ENCODE results near the gene UBTD2. TPM values are rescaled to one million over a fixed set of nuclear protein-coding genes. Genes with fewer than 3 reads are reported as not detected.

The UBTD2 gene
- total and polyA plus RNA-seq, 9 of the 15 experiments (the other 6 are each of a cell fraction or from before 2014, with no cell fraction given): 0.01 to 0.46 (median 0.15) TPM; not detected in 1

DNA sequence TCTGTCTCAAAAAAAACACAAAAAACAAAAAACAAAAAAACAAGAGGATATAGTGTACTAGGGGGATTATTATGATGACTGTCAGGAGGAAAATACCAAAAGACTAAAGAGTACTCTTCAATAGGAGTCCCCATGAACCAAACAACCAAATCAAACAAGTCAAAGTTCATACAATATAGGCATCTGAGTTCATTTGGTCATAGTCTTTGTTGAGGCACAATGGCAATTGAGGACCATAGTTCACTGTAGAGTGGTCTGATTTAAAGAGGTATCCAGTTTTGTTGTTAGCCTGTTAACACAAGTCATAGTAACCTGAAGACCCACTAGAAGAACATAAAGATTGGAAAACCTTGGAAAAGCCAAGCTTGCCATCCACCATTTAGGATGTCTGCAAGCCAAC is 11.3 kb upstream of the UBTD2 start:
- Histone ChIP-seq H3K4me3 (no peak overlapping the region), H3K4me1 (replicated peaks in 1 of 2; ENCODE audit: control insufficient read depth in 2 of 2, insufficient read depth in 2 of 2, low read length in 2 of 2) (no peaks in the 10 kb centered on the region), H3K79me2 (ENCODE audit: control insufficient read depth, insufficient read depth, low read length) (no peaks in the 10 kb centered on the region), H3K9me3 (replicated peaks; ENCODE audit: control insufficient read depth, insufficient read depth, low read depth, low read length) (no peaks in the 10 kb centered on the region), H3K27me3 (ENCODE audit: control insufficient read depth in 2 of 2, insufficient read depth in 2 of 2, low read length in 2 of 2) (peaks cover 3 to 24% of the 10 kb centered on the region in 2 experiments), H3K4me2 (ENCODE audit: insufficient read depth, low read length) (no peak overlapping the region), H3K9ac (ENCODE audit: insufficient read depth in 1 of 2, low read depth in 2 of 2, low read length in 2 of 2) (no peak overlapping the region), H3K9me1 (ENCODE audit: control insufficient read depth, insufficient read depth, low read length) (no peaks in the 10 kb centered on the region), H2AFZ (ENCODE audit: low read depth, low read length) (no peak overlapping the region), H3K36me3 (ENCODE audit: control insufficient read depth, insufficient read depth, low read length) (no peaks in the 10 kb centered on the region), H4K20me1 (replicated peaks; ENCODE audit: control insufficient read depth, insufficient read depth, low read length) (no peaks in the 10 kb centered on the region; the same call in 1 of the 2 replicates), H3K27ac (ENCODE audit: extremely low read depth, low read depth, low read length) (no peak overlapping the region)
- in situ Hi-C loops (cut with MboI) (no loop called here), intact Hi-C loops (cut with micrococcal nuclease) (loop anchor here (5.0 to 10.0 kb wide), 2 partner anchors 233 to 380 kb away; no protein-coding TSS in a partner anchor)
- TF ChIP-seq NCOA2 (IDR thresholded peaks at IDR 0.05; ENCODE audit: partially characterized antibody in 2 of 2): no peak
- no peak for TF ChIP-seq PHF21A (IDR thresholded peaks at IDR 0.05; ENCODE audit: borderline replicate concordance, low read depth)
- TF ChIP-seq SRSF3 (IDR thresholded peaks at IDR 0.05; ENCODE audit: insufficient read depth, low read length): no peak
- TF ChIP-seq, protein P1, sequence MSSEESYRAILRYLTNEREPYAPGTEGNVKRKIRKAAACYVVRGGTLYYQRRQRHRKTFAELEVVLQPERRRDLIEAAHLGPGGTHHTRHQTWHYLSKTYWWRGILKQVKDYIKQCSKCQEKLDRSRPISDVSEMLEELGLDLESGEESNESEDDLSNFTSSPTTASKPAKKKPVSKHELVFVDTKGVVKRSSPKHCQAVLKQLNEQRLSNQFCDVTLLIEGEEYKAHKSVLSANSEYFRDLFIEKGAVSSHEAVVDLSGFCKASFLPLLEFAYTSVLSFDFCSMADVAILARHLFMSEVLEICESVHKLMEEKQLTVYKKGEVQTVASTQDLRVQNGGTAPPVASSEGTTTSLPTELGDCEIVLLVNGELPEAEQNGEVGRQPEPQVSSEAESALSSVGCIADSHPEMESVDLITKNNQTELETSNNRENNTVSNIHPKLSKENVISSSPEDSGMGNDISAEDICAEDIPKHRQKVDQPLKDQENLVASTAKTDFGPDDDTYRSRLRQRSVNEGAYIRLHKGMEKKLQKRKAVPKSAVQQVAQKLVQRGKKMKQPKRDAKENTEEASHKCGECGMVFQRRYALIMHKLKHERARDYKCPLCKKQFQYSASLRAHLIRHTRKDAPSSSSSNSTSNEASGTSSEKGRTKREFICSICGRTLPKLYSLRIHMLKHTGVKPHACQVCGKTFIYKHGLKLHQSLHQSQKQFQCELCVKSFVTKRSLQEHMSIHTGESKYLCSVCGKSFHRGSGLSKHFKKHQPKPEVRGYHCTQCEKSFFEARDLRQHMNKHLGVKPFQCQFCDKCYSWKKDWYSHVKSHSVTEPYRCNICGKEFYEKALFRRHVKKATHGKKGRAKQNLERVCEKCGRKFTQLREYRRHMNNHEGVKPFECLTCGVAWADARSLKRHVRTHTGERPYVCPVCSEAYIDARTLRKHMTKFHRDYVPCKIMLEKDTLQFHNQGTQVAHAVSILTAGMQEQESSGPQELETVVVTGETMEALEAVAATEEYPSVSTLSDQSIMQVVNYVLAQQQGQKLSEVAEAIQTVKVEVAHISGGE (CRISPR knock-in tag; IDR thresholded peaks at IDR 0.05): no peak
- no peak for TF ChIP-seq ZKSCAN3 (CRISPR knock-in tag; IDR thresholded peaks at IDR 0.05)
- TF ChIP-seq GATAD2B (IDR thresholded peaks at IDR 0.05; ENCODE audit: borderline replicate concordance): no peak
- TF ChIP-seq NFE2L1 (tag; IDR thresholded peaks at IDR 0.05; ENCODE audit: borderline replicate concordance, low read depth): no peak
- no peak for TF ChIP-seq ZNF75A (CRISPR knock-in tag; IDR thresholded peaks at IDR 0.05)
- TF ChIP-seq PHF8 (IDR thresholded peaks at IDR 0.05; ENCODE audit: borderline replicate concordance, low read length): no peak
- TF ChIP-seq MTF1 (CRISPR knock-in tag; IDR thresholded peaks at IDR 0.05; ENCODE audit: borderline replicate concordance): no peak
- TF ChIP-seq ARNT (IDR thresholded peaks at IDR 0.05): no peak
- no peak for TF ChIP-seq FOXM1 (IDR thresholded peaks at IDR 0.05; ENCODE audit: low read depth)
- TF ChIP-seq FOXM1 (CRISPR knock-in tag; IDR thresholded peaks at IDR 0.05; ENCODE audit: low read depth): no peak
- no peak for TF ChIP-seq ZNF212 (CRISPR knock-in tag; IDR thresholded peaks at IDR 0.05)
- CTCF ChIA-PET (ENCODE audit: low intra/inter-chr PET ratio): no interaction called here
- POLR2A ChIA-PET: no interaction called here
- no peak for ATAC-seq
- no peak for FAIRE-seq
- no TSS peak for BruUV-seq (replicated peaks)
- DNase-seq (ENCODE audit: extremely low read depth in 1 of 4, low spot score in 3 of 4): no peak
